Non-pigmented ciliary epithelial cell (primary cell): ENCODE data around the gene MAPK14.

Experiments used
- DNase-seq: peaks from one replicate; pipeline ENCODE4 v3.0.0-alpha.2; 2010; ENCODE audit warnings: low read depth

MAPK14 gene

GRCh38 chr6:36038120-36038876 is 10.7 kb downstream of the MAPK14 start:
- no peak for DNase-seq

GRCh38 chr6:36039112-36039511 is 11.5 kb downstream of the MAPK14 start:
- DNase-seq: no peak

- DNase-seq: no peak
Observed at GRCh38 chr6:36040958-36041357, 13.3 kb downstream of the MAPK14 start.

GRCh38 chr6:36042618-36043260 is 15.1 kb downstream of the MAPK14 start:
- no peak for DNase-seq

GRCh38 chr6:36049582-36049981 is 22.0 kb downstream of the MAPK14 start:
- DNase-seq: no peak

GRCh38 chr6:36050305-36050704 is 22.7 kb downstream of the MAPK14 start:
- DNase-seq: no peak

- DNase-seq: no peak
Observed at GRCh38 chr6:36050947-36051710, 23.5 kb downstream of the MAPK14 start.

- no peak for DNase-seq
Observed at GRCh38 chr6:36052097-36052496, 24.5 kb downstream of the MAPK14 start.

GRCh38 chr6:36053878-36054277 is 26.3 kb downstream of the MAPK14 start:
- no peak for DNase-seq

GRCh38 chr6:36054415-36054814 is 26.8 kb downstream of the MAPK14 start:
- no peak for DNase-seq

GRCh38 chr6:36054956-36055355 is 27.3 kb downstream of the MAPK14 start:
- DNase-seq: no peak

- DNase-seq: no peak
Observed at GRCh38 chr6:36056178-36056577, 28.6 kb downstream of the MAPK14 start.

- no peak for DNase-seq
Observed at GRCh38 chr6:36061236-36061635, 33.6 kb downstream of the MAPK14 start.

- no peak for DNase-seq
Observed at GRCh38 chr6:36062247-36062646, 34.6 kb downstream of the MAPK14 start.

GRCh38 chr6:36063318-36064060 is 35.9 kb downstream of the MAPK14 start:
- DNase-seq: no peak

GRCh38 chr6:36064770-36065396 is 37.3 kb downstream of the MAPK14 start:
- DNase-seq: no peak

- DNase-seq: no peak
Observed at GRCh38 chr6:36065916-36066315, 38.3 kb downstream of the MAPK14 start.

- no peak for DNase-seq
Observed at GRCh38 chr6:36066817-36067216, 39.2 kb downstream of the MAPK14 start.

GRCh38 chr6:36067374-36068011 is 39.9 kb downstream of the MAPK14 start:
- DNase-seq: no peak

GRCh38 chr6:36068012-36068392 is 40.4 kb downstream of the MAPK14 start:
- DNase-seq: no peak

GRCh38 chr6:36068586-36068985 is 41.0 kb downstream of the MAPK14 start:
- DNase-seq: no peak
